HUDEP-2 (cell line): ENCODE results near the gene DMTF1.
A peak's percentile ranks its signal among the peaks of the same experiment; 100 is the strongest.
"Not testable (repeated sequence)": the region's sequence is repeated elsewhere in the genome, so short reads cannot be mapped to it uniquely, and the experiment has no call there.

ENCODE experiments used
- DNase-seq, 76 experiments: peaks; one replicate each; lab custom pipeline; 2025; ENCODE audit not compliant: unreplicated experiment in 76 of 76; lab: John Stamatoyannopoulos, UW

DMTF1 gene

DNA sequence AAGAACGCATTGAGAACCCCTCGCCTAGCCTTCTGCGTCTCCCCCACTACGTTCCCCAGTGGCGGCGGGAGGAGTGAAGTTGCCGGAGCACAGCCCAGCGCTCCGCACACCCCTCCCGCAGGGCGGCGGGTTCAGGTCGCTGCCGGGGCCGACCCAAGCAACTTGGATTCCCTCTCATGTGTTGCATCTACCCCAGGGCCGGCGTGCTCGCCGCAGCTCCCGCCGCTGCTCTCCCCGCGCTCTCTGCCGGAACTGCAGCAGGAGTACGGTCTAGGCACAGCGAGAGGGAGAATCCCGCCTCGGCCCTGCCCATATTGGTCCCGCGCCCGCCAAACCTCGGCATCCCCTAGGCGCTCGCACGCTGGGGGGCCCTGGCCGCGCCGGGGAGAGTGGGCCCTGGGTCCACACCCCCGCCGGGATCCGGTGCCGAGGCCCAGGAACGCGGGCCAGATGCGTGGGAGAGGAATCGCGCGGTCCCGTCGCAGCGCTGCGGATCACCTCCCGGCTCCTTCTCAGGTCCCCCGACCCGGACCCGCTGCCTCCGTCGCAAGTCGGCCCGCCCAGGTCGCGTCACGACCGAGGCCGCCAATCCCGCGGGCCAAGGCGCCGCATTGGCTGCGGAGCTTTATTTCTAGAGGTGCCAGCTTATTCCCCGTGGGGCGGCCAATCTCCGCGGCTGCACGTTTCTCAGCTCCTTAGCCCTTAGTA is 67.9 kb downstream of the DMTF1 start:
- DNase-seq = peak in 16 of 76 experiments; percentile 6 to 33 (median 14)

DNA sequence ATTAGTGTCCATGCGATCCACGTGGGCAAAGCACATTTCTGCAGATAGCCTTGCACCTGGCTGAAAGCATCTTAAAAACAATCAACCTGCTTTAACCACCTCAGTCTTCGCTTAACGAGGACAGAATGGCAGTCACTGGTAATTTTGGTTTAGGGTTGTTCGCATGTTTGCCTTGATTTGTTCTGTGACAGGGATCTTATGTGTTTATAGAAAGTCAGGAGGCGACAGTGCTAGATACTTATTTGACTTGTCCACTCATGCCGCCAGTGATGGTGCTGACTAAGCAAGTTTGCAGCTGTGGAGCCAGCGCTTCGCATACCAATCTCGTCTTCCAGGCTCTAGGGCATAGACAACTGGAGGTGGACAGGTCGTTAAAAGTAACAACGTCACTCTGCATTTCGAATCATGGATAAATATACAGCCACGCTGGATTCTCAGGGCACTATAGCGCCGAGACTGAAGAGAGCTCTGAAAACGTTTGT is 68.5 kb downstream of the DMTF1 start:
- DNase-seq = no peak

DNA sequence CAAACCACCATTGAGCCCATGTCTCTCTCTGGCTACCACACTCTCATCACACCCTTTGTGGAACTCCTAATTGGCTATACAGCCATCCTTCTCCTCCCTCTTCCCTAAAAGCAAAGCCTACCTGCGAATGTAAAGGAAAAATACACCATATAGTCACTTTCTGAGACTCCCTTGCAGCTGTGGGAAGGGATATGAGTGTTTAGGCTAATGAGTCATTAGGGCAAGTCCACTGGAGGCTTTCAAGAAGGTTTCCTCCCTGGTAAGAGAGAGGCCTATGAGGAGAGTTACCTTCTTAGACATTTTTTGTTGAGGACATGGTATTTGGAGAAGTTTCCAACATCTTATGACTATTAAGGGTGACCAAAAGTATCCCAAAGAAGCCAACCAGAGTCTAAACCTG is 71.4 kb downstream of the DMTF1 start:
- no peak for DNase-seq

DNA sequence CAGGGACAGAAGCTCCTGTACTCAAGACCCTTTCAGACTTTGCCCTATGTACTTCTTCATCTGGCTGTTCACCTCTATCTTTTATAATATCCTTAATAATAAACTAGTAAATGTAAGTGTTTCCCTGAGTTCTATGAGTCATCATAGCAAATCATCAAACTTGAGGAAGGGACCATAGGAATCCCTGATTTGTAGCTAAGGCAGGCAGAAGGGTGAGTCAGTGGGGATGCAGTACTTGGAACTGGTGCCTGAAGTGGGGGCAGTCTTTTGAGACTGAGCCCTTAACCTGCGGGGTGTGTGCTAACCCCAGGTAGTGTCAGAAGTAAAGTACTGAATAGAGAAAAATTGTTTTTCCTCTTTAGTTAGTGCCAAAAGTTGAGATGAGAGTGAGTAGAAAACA is 73.4 kb downstream of the DMTF1 start:
- DNase-seq = no peak

DNA sequence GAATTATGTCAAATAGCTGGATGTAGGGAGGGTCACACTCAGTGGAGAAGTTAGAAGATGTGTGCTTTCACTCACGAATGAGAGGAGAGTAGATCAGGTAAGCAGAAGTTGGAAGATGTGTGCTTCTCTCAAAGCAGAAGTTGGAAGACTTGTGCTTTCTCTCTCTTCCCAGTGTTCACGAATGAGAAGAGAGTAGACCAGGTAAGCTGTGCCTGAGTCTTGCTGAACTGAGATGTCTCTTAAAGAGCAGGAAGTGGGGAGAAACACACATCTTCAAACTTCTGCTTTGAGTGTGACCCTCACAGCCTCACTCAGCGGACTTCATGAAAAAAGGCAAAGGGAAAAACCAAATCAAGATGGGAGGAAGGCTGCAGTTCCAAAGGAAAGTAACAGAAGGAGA is 74.2 kb downstream of the DMTF1 start:
- no peak for DNase-seq

DNA sequence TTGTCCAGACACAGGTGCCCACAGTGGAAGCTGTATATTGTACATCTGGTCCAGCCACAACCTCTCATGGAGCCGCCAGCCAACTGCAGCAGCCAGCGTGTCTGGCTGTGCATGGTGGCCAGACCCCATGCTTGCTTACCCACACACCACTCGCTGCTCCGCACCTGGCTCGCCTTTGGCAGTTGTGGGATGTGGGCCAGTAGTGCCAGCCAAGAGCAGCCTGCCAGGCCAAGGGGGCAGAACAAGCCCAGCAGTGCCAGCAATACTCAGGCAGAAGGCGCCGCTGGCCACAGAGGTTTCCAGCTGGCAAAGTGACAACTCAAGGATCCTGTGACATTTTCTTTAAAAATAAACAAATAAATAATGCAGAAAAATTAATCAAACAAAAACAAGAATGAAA is 79.0 kb downstream of the DMTF1 start:
- no peak for DNase-seq

DNA sequence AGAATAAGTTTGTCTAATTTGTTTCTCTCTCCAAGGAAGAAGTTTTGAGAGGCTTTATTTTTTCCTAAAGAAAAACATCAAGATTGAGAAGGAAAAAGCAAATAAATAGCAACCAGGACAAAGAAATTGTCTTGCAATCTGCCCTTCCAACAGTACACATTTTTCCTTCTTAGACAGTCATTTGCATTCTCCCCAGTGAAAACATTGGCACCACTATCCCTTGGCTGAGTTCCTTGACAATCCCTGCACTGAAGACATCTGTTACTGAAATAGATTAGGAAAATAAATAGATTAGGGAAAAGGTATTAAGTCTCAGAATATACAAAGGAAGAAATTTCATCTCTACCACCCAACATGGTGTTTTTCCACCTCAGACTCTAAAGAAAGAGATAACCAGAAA is 79.5 kb downstream of the DMTF1 start:
- no peak for DNase-seq

DNA sequence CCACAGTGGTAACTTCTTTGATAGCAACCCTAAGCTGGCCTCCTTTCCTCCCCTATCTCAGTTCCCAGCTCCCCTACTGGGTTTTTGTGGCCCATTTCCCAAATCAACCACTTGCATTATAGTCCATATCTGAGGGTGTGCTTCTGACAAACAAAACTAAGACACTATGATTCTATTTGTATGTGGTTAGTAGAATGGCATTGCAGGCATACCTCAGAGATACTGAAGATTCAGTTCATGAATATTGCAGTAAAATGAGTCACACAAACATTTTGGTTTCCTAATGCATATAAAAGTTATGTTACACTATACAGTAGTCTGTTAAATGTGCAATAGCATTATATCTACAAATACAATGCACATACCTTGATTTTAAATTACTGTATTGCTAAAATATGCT is 82.7 kb downstream of the DMTF1 start:
- DNase-seq = peak in 2 of 76 experiments; percentile 9 to 18

DNA sequence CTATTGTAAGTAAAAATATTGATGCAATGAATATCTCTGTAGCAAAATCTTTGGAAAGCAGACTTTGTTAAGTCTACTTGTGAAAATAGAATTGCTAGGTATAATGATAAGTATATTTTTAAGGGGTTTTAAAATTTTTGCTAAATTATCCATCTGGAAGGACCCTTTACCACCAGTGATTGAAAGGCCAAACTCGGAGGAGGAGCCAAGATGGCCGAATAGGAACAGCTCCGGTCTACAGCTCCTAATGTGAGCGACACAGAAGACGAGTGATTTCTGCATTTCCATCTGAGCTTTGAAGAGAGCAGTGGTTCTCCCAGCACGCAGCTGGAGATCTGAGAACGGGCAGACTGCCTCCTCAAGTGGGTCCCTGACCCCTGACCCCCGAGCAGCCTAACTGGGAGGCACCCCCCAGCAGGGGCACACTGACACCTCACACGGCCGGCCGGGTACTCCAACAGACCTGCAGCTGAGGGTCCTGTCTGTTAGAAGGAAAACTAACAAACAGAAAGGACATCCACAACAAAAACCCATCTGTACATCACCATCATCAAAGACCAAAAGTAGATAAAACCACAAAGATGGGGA is 86.3 kb downstream of the DMTF1 start:
- not testable (repeated sequence) for DNase-seq

DNA sequence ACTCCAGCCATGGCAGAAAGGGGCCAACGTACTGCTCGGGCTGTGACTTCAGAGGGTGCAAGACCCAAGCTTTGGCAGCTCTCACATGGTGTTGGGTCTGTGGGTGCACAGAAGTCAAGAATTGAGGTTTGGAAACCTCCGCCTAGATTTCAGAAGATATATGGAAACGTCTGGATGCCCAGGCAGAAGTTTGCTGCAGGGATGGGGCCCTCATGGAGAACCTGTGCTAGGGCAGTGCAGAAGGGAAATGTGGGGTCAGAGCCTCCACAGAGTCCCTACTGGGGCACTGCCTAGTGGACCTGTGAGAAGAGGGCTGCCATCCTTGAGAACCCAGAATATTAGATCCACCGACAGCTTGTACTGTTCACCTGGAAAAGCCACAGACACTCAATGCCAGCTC is 93.4 kb downstream of the DMTF1 start:
- DNase-seq = not testable (repeated sequence)
